ENCODE data around the gene SYT1. TPM values are rescaled to one million over a fixed set of nuclear protein-coding genes. Genes with fewer than 3 reads are reported as not detected.

The SYT1 gene
- total and polyA plus RNA-seq, 11 donors = 0.08 to 0.86 (median 0.16) TPM; not detected in 6

DNA sequence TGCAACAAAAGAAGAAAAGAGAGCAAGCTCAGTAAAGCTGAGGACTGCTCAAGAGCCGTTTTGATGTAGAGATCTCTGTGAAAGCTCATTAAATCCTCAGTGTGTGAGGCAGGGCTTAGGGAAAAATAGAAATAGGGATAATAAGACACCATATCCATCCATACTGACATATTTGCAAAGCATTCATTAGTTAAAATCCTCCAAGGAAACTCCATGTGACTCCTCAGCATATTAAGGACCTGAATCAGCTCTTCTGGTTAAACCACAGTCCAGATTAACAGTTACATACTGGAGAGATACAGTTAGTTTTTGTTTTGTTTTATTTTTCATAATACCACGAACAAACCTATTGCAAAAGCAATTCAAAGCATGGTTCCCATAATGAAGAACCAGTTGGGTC is 538.0 kb downstream of the SYT1 start:
- 72 to 79% (median 74%) methylated on average over 2 of the region's 2 CpGs for WGBS, 4 donors
- no peaks in the 10 kb centered on the region for H3K4me1 ChIP-seq
- H3K9me3 ChIP-seq = no peaks in the 10 kb centered on the region
- intact Hi-C loops (cut with DNase I) = loop anchor here in 5 of 10 donors (10.0 kb wide), 4 partner anchors 332 to 872 kb away; no protein-coding TSS in a partner anchor
- no peak overlapping the region for H3K27ac ChIP-seq
- no peak for ATAC-seq
- TF ChIP-seq, protein P1, sequence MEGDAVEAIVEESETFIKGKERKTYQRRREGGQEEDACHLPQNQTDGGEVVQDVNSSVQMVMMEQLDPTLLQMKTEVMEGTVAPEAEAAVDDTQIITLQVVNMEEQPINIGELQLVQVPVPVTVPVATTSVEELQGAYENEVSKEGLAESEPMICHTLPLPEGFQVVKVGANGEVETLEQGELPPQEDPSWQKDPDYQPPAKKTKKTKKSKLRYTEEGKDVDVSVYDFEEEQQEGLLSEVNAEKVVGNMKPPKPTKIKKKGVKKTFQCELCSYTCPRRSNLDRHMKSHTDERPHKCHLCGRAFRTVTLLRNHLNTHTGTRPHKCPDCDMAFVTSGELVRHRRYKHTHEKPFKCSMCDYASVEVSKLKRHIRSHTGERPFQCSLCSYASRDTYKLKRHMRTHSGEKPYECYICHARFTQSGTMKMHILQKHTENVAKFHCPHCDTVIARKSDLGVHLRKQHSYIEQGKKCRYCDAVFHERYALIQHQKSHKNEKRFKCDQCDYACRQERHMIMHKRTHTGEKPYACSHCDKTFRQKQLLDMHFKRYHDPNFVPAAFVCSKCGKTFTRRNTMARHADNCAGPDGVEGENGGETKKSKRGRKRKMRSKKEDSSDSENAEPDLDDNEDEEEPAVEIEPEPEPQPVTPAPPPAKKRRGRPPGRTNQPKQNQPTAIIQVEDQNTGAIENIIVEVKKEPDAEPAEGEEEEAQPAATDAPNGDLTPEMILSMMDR (IDR thresholded peaks at IDR 0.05) = no peak
- TF ChIP-seq POLR2A (IDR thresholded peaks at IDR 0.05) = no peak
- no peaks in the 10 kb centered on the region for H3K36me3 ChIP-seq
- no peaks in the 10 kb centered on the region for H3K27me3 ChIP-seq
- DNase-seq = no peak
- H3K4me3 ChIP-seq = no peak overlapping the region

DNA sequence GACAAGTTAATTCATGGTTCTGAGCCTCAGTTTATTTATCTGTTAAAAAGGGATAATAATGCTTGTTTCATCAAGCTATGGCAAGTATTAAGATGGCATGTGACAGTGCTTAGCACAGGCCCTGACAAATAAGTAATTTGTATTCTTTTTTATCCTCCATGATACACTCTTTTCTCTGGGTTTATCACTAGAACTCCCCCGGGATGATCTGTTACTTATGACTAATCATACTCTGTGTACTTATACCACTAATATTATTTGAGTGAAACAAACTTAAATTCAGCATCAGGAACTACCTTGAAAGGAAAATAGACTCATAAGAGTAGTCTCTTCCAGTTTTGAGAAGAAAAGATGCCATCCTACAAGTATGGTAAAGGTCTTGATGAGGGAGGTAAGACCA is 542.4 kb downstream of the SYT1 start:
- 86 to 90% (median 89%) methylated on average over 1 of the region's 1 CpG for WGBS, 4 donors
- Histone ChIP-seq H3K27ac (no peak overlapping the region), H3K9me3 (no peaks in the 10 kb centered on the region), H3K4me3 (no peak overlapping the region), H3K4me1 (no peaks in the 10 kb centered on the region), H3K27me3 (no peaks in the 10 kb centered on the region), H3K36me3 (no peaks in the 10 kb centered on the region)
- ATAC-seq (no peak), DNase-seq (no peak)
- intact Hi-C loops (cut with DNase I) = loop anchor here in 5 of 10 donors (5.0 to 10.0 kb wide), 5 partner anchors 328 to 868 kb away; no protein-coding TSS in a partner anchor
- no peak for TF ChIP-seq POLR2A (IDR thresholded peaks at IDR 0.05)
- TF ChIP-seq, protein P1 (IDR thresholded peaks at IDR 0.05) = no peak

DNA sequence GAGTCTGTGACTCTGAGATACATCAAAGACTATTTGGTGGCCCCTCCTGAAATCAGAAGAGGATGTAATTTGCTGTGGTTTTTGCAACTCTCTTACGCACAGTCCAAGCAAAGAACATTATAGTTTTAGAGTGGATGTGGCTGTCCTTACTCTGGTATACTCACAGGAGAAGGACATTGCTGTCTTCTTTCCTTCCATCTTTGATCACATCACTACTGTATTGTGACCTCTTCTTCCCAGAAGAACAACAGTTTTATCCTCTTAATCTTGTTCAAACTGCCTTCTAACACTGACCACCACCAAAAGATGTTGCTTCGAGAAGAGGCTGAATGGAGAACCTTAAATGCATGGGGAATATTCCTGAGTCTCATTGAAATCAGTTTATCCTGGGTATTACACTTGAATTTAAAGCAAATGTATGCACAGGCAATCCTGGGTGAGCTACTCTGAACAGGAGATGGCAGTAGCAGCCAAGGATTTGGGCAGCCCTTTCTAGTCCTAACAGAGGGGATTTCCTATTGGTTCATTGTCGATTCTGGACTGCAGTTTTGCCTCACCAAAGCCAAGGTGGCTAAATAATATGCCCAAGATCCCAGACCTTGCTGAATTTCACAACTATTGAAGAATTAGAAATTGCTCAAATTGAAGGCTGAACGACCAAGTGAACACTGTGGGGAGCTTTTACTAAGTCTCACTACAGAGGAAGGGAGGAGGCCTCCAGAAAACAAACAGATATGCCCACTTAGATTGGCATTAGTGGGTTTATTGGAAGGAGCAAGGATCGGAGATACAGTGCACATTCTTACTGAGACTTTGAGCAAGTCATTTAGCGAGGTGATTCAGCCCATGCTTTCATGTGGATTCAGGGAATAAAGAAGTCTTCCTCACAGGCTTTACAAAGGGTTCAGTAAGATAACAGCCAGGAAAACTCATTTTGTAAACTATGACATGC is 543.4 kb downstream of the SYT1 start:
- peak in 4 of 5 donors; percentile 21 to 33 (median 28) for DNase-seq
- 60 to 70% (median 63%) methylated on average over 6 of the region's 6 CpGs for WGBS, 4 donors
- intact Hi-C loops (cut with DNase I) = loop anchor here in 5 of 10 donors (5.0 to 10.0 kb wide), 5 partner anchors 327 to 867 kb away; no protein-coding TSS in a partner anchor
- Histone ChIP-seq H3K4me3 (no peak overlapping the region), H3K27me3 (no peaks in the 10 kb centered on the region), H3K27ac (no peak overlapping the region), H3K9me3 (no peaks in the 10 kb centered on the region), H3K4me1 (no peaks in the 10 kb centered on the region), H3K36me3 (no peaks in the 10 kb centered on the region)
- peak; percentile 48 to 74 (median 67) for ATAC-seq
- TF ChIP-seq POLR2A (IDR thresholded peaks at IDR 0.05) = no peak
- TF ChIP-seq, protein P1 (IDR thresholded peaks at IDR 0.05) = peak; percentile 27 to 71 (median 50)

DNA sequence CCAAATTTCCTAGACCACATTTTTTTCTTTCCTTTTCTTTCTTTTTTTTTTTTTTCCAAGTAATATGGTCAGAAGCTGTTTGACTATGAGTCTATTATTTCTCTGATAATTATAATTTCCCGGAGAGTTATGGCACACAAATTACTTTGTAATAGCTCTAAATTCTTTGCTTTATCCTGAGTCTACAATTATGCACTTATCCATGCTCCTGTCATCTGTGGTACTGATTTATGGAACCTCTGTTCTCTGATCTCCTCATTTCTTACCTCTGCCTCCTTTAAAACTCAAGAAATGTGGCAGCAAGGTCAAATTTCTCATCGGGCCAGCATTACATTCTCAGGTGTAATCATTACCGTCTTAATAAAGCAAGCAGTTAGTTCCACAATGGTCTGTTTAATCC is 544.1 kb downstream of the SYT1 start:
- H3K36me3 ChIP-seq = no peaks in the 10 kb centered on the region
- H3K9me3 ChIP-seq = no peaks in the 10 kb centered on the region
- H3K4me1 ChIP-seq = no peaks in the 10 kb centered on the region
- no peak for TF ChIP-seq POLR2A (IDR thresholded peaks at IDR 0.05)
- TF ChIP-seq, protein P1 (IDR thresholded peaks at IDR 0.05) = no peak
- DNase-seq (no peak), ATAC-seq (no peak)
- no peak overlapping the region for H3K4me3 ChIP-seq
- WGBS, 4 donors = 86 to 87% (median 86%) methylated on average over 3 of the region's 3 CpGs
- no peak overlapping the region for H3K27ac ChIP-seq
- H3K27me3 ChIP-seq = no peaks in the 10 kb centered on the region
- intact Hi-C loops (cut with DNase I) = loop anchor here in 5 of 10 donors (5.0 to 10.0 kb wide), 5 partner anchors 326 to 866 kb away; no protein-coding TSS in a partner anchor
